Stomach (tissue), 9 donors: ENCODE measurements around the gene GGT6. TPM values are rescaled to one million over a fixed set of nuclear protein-coding genes. Genes with fewer than 3 reads are reported as not detected.

Source experiments
- DNase-seq, 2 donors: peaks; one replicate each; pipeline versions ENCODE4 v3.0.0 to v3.0.0-alpha.2; 2013 to 2019
- H3K27ac ChIP-seq, 5 donors: fragments of 200-600 bp in 4 of 5; sonication (generic) in 4 of 5; one replicate each; pipeline ENCODE4 v1.5.1; 2013 to 2019; ENCODE audit warnings: mild to moderate bottlenecking in 1 of 5, moderate library complexity in 1 of 5
- H3K27me3 ChIP-seq, 3 donors: fragments of 200-600 bp; sonication (generic); one replicate each; pipeline ENCODE4 v1.5.1; 2017 to 2019; ENCODE audit warnings: mixed run types in 1 of 3
- H3K36me3 ChIP-seq, 4 donors: fragments of 200-600 bp; sonication (generic); 1 replicate in 3 of 4; 2 replicates in 1 of 4; pipeline ENCODE4 v1.5.1; 2016 to 2019
- H3K4me1 ChIP-seq, 4 donors: fragments of 200-600 bp; sonication (generic); one replicate each; pipeline ENCODE4 v1.5.1; 2016 to 2019
- H3K4me3 ChIP-seq, 4 donors: fragments of 200-600 bp; sonication (generic) in 3 of 4; one replicate each; pipeline ENCODE4 v1.5.1; 2016 to 2019; ENCODE audit warnings: mild to moderate bottlenecking in 1 of 4
- H3K9me3 ChIP-seq, 4 donors: fragments of 200-600 bp; sonication (generic); one replicate each; pipeline ENCODE4 v1.5.1; 2016 to 2019
- EP300 ChIP-seq: sonication (generic); formaldehyde crosslinking; IDR thresholded peaks from one replicate; pipeline ENCODE4 v1.6.1; 2017; ENCODE audit warnings: antibody characterized with exemption
- POLR2A ChIP-seq, 4 donors: fragments of 450-650 bp; IDR thresholded peaks; one replicate each; pipeline ENCODE4 v1.6.1; 2016; ENCODE audit warnings: antibody characterized with exemption in 4 of 4, control low read depth in 2 of 4, mild to moderate bottlenecking in 1 of 4, moderate library complexity in 1 of 4
- POLR2AphosphoS5 ChIP-seq, 3 donors: sonication (generic); formaldehyde crosslinking; IDR thresholded peaks; one replicate each; pipeline ENCODE4 v1.6.1; 2016; ENCODE audit warnings: antibody characterized with exemption in 3 of 3
- WGBS, 5 donors: extraction: QIAGEN DNeasy Blood & Tissue Kit in 3 of 5; methylation state at CpG; one replicate each; pipeline versions ENCODE4 v1.1.5 to v1.1.7; 2013 to 2018; 5-methylcytosine and 5-hydroxymethylcytosine counted together
- intact Hi-C: fragments of 100-400 bp; cut with DNase I; formaldehyde crosslinking; loops from one replicate; pipeline ENCODE4 v1.15.1; 2023; ENCODE audit warnings: low total_unique reads
- polyA plus RNA-seq, 3 donors: library from polyadenylated mRNA; stranded (reverse); fragments of 200-250 nt; gene quantifications; one replicate each; pipeline ENCODE4 v1.2.3, GENCODE V29; 2013
- total RNA-seq, 5 donors: library from RNA; depleted of rRNA; stranded (reverse); fragments of >200 nt; gene quantifications; one replicate each; pipeline versions ENCODE4 v1.1.0 to v1.2.3, GENCODE V29; 2014 to 2016
- TF ChIP-seq, protein P1 (sequence below), 7 experiments: fragments of 450-650 bp in 4 of 7; fragments of 200-600 bp in 3 of 7; sonication (generic) in 3 of 7; IDR thresholded peaks; one replicate each; pipeline ENCODE4 v1.5.1; 2016 to 2019; ENCODE audit warnings: antibody characterized with exemption in 7 of 7, control low read depth in 2 of 7, mild to moderate bottlenecking in 1 of 7
- donor health status: healthy with polysubstance abuse.
- donor health status: Bipolar disorder and iron deficiency.
- donor health status: healthy.

Gene GGT6
- total and polyA plus RNA-seq, 8 donors: 4.4 to 147 (median 15.2) TPM

GRCh38 chr17:4535667-4536258 is 24.6 kb downstream of the GGT6 start:
- DNase-seq: no peak
- intact Hi-C loops: no loop called here
- Histone ChIP-seq H3K27ac (peak overlapping the region; percentile 10 to 77 (median 70)), H3K36me3 (peaks cover 19 to 61% (median 43%) of the 10 kb centered on the region in 4 donors), H3K4me3 (no peak overlapping the region), H3K27me3 (peaks cover 0 to 9% (median 0%) of the 10 kb centered on the region in 3 donors), H3K4me1 (peaks cover 36 to 83% (median 66%) of the 10 kb centered on the region in 4 donors), H3K9me3 (no peaks in the 10 kb centered on the region)
- TF ChIP-seq EP300 (no peak), POLR2AphosphoS5 (IDR thresholded peaks at IDR 0.05) (no peak), POLR2A (IDR thresholded peaks at IDR 0.05) (no peak)
- TF ChIP-seq, protein P1, sequence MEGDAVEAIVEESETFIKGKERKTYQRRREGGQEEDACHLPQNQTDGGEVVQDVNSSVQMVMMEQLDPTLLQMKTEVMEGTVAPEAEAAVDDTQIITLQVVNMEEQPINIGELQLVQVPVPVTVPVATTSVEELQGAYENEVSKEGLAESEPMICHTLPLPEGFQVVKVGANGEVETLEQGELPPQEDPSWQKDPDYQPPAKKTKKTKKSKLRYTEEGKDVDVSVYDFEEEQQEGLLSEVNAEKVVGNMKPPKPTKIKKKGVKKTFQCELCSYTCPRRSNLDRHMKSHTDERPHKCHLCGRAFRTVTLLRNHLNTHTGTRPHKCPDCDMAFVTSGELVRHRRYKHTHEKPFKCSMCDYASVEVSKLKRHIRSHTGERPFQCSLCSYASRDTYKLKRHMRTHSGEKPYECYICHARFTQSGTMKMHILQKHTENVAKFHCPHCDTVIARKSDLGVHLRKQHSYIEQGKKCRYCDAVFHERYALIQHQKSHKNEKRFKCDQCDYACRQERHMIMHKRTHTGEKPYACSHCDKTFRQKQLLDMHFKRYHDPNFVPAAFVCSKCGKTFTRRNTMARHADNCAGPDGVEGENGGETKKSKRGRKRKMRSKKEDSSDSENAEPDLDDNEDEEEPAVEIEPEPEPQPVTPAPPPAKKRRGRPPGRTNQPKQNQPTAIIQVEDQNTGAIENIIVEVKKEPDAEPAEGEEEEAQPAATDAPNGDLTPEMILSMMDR (IDR thresholded peaks at IDR 0.05): no peak
- 63 to 89% (median 77%) methylated on average over 11 to 19 of the region's 19 CpGs for WGBS, 5 donors

DNA sequence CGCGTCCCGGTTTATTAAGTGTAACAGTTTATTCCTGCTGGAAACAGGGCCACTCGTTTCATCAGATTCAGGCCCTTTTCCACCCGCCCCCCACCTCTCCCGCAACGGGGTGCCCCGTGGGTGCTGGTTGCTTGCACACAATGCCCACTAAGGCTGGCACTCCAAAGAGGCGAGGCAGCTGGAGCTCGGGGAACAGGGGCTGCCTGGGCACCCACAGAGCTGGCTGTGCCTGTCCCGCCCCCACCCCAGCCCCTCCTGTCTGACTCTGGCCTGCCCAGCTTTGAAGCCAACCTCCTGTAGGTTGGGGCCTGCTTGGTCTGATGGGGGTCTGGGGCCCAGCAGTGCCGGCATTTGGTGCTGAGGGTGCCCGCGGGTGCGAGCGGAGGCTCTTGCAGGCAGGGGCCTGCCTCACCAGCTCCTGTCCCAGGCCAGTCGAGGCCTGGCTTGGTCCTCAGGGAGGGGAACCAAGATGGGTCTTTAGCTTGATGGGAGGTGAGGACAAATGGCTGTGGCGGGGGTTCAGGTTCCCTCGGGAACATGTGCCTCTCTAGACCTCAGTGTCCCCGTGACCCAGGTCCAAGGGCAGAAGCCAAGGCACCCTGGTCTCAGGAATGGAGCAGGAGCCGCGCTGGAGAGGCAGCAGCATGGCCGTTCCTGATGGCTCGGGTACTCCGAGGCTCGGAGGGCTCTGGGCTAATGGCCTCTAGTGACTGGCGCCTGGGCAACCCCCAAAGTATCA is 25.3 kb downstream of the GGT6 start:
- 56 to 78% (median 70%) methylated on average over 13 to 27 of the region's 27 CpGs for WGBS, 5 donors
- no peak for DNase-seq
- H3K4me1 ChIP-seq: peaks cover 36 to 77% (median 62%) of the 10 kb centered on the region in 4 donors
- H3K27me3 ChIP-seq: peaks cover 0 to 9% (median 0%) of the 10 kb centered on the region in 3 donors
- no peaks in the 10 kb centered on the region for H3K9me3 ChIP-seq
- TF ChIP-seq EP300 (no peak), POLR2AphosphoS5 (IDR thresholded peaks at IDR 0.05) (peak in 1 of 3 donors; percentile 2)
- intact Hi-C loops: no loop called here
- peak overlapping the region in 4 of 5 donors; percentile 65 to 77 (median 72) for H3K27ac ChIP-seq
- no peak overlapping the region for H3K4me3 ChIP-seq
- peaks cover 17 to 55% (median 37%) of the 10 kb centered on the region in 4 donors for H3K36me3 ChIP-seq

DNA sequence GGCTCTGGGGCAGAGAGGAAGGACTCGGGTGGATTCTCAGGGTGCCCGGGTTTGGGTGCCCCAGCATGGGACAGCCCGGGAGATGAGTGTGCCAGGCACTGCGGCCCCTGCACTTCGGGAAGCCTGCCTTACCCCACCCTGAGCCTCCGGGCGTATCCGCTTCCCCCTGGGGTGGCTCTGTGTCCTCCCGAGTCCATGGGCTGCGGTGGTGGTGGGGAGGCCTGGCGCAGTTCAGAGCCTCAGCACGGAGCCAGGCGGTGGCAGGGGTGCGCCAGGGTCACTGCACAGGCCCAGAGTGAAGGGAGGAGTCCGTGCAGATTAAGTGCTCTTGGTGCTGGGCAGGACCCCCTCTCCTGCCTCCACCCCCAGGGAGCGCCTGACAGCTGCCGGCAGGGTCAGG is 25.9 kb downstream of the GGT6 start:
- WGBS, 5 donors: 28 to 61% (median 40%) methylated on average over 2 to 17 of the region's 17 CpGs
- Histone ChIP-seq H3K27ac (peak overlapping the region; percentile 41 to 77 (median 70)), H3K36me3 (peaks cover 12 to 49% (median 31%) of the 10 kb centered on the region in 4 donors)

GRCh38 chr17:4533523-4534504 is 26.6 kb downstream of the GGT6 start:
- 35 to 52% (median 37%) methylated on average over 20 to 23 of the region's 23 CpGs for WGBS, 5 donors
- intact Hi-C loops: no loop called here
- Histone ChIP-seq H3K36me3 (peaks cover 5 to 42% (median 24%) of the 10 kb centered on the region in 4 donors), H3K9me3 (no peaks in the 10 kb centered on the region), H3K27me3 (peaks cover 0 to 9% (median 0%) of the 10 kb centered on the region in 3 donors), H3K27ac (peak overlapping the region; percentile 41 to 77 (median 70)), H3K4me3 (no peak overlapping the region), H3K4me1 (peaks cover 36 to 73% (median 58%) of the 10 kb centered on the region in 4 donors)
- peak in 1 of 2 donors; percentile 76 for DNase-seq
- TF ChIP-seq POLR2A (IDR thresholded peaks at IDR 0.05) (no peak), POLR2AphosphoS5 (IDR thresholded peaks at IDR 0.05) (peak in 1 of 3 donors; percentile 28), EP300 (no peak)

More for the DNA sequence above, 25.9 kb downstream of the GGT6 start:
- TF ChIP-seq EP300 (no peak), POLR2AphosphoS5 (IDR thresholded peaks at IDR 0.05) (no peak), POLR2A (IDR thresholded peaks at IDR 0.05) (no peak)
- TF ChIP-seq, protein P1 (IDR thresholded peaks at IDR 0.05): no peak
- no peaks in the 10 kb centered on the region for H3K9me3 ChIP-seq
- intact Hi-C loops: no loop called here
- peaks cover 0 to 9% (median 0%) of the 10 kb centered on the region in 3 donors for H3K27me3 ChIP-seq
- H3K4me3 ChIP-seq: no peak overlapping the region
- DNase-seq: no peak
- H3K4me1 ChIP-seq: peaks cover 36 to 73% (median 60%) of the 10 kb centered on the region in 4 donors
